K562 (cell line): ENCODE measurements around the gene FRG1. TPM values are rescaled to one million over a fixed set of nuclear protein-coding genes. Genes with fewer than 3 reads are reported as not detected.

ENCODE experiments used
- BACH1 ChIP-seq: fragments of 200-800 bp; sonication (Bioruptor generic); IDR thresholded peaks from 2 replicates; pipeline ENCODE4 v1.6.1; 2016; ENCODE audit warnings: missing genetic modification characterization, missing compliant biosample characterization
- FOS ChIP-seq: IDR thresholded peaks from 3 replicates; pipeline ENCODE4 v1.6.1; 2011; ENCODE audit not compliant: insufficient read length; ENCODE audit errors: extremely low read depth
- NONO ChIP-seq, 2 experiments: fragments of 200-400 bp in 1 of 2; fragments of 450-650 bp in 1 of 2; formaldehyde crosslinking in 1 of 2; IDR thresholded peaks; 2 replicates each; pipeline ENCODE4 v1.6.1; 2017; ENCODE audit warnings: low read depth in 2 of 2, mild to moderate bottlenecking in 2 of 2, moderate library complexity in 2 of 2, low read length in 1 of 2
- SETDB1 ChIP-seq: IDR thresholded peaks from one replicate; pipeline ENCODE4 v1.6.1; 2012; ENCODE audit warnings: low read length, control low read depth, inconsistent platforms
- ZNF79 ChIP-seq: fragments of 250-450 bp; sonication (Bioruptor Pico); IDR thresholded peaks from 2 replicates; pipeline ENCODE4 v1.4.0; 2020; ENCODE audit warnings: low read depth, mild to moderate bottlenecking, moderate library complexity
- polyA plus RNA-seq, 8 experiments: library from polyadenylated mRNA; depleted of rRNA in 4 of 8; stranded (reverse) in 5 of 8; unstranded in 3 of 8; fragments of >200 nt; fragmentation: Nextera tagmentation in 2 of 8; fragmentation: Illumina TruSeq in 1 of 8; extraction: Ambion mirVana in 2 of 8; extraction: Trizol in 1 of 8; gene quantifications; 2 replicates each; pipeline versions ENCODE4 v1.2.1 to v1.2.3, GENCODE V29; 2011 to 2014; ENCODE audit warnings: inconsistent platforms in 1 of 8, missing spikeins in 1 of 8
- total RNA-seq, 7 experiments: library from RNA; depleted of rRNA in 6 of 7; stranded (reverse); fragments of >200 nt in 6 of 7; fragmentation: Illumina TruSeq in 2 of 7; extraction: Trizol in 2 of 7; gene quantifications; 2 replicates each; pipeline versions ENCODE4 v1.2.1 to v1.2.3, GENCODE V29; 2011 to 2021; ENCODE audit warnings: low replicate concordance in 1 of 7
- TF ChIP-seq, protein P1 (sequence below): fragments of 450-650 bp; IDR thresholded peaks from 2 replicates; pipeline ENCODE4 v1.6.1; 2016; ENCODE audit warnings: mild to moderate bottlenecking, moderate library complexity
- TF ChIP-seq, protein P2 (sequence below): fragments of 250-450 bp; sonication (Bioruptor Pico); IDR thresholded peaks from 2 replicates; pipeline ENCODE4 v1.4.0; 2020

Gene FRG1
- total and polyA plus RNA-seq, 9 of the 15 experiments (the other 6 are each of a cell fraction or from before 2014, with no cell fraction given) = 36.4 to 203 (median 112) TPM

DNA sequence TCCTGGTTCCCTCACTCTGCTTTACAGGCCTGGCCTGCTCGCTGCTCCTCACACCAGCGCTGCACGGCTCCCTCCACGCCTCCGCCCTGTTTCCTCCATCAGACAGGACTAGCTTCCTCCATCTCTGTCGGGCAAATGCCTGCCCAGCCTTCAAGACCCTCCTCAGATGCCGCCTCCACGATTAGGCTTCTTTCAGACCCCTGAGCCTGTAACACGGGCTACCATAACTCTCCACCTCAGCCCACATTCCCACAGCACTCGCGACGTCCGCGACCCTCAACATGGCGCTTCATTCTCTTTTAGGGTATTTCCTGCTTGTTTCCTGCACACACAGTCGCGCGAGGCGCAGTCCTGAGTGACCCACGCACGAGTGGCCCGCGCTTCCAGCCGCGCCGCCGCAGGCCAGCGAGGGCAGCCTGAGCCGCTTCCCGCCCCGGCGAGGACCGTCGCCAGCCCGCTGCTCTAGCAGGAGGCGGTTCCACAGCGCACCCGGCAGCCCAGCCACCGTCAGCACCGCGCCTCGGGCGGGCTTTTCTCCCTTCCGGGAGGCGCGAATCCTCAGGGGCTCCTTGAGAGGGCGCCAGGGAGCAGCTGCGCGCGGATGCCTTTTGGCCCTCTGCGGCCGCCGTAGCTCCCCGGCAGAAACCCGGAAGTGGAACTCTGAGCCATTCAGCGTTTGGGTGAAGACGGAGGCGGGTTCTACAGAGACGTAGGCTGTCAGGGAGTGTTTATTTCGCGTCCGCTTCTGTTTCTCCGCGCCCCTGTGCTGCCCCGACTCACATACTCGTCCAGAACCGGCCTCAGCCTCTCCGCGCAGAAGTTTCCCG, at the start of gene FRG1 (continued):
- TF ChIP-seq FOS (no peak), SETDB1 (no peak), ZNF79 (CRISPR knock-in tag) (no peak), BACH1 (tag) (no peak), NONO (IDR thresholded peaks at IDR 0.05; ENCODE audit: low read depth in 2 of 2, low read length in 1 of 2) (peak; percentile 69 to 88)
- TF ChIP-seq, protein P1, sequence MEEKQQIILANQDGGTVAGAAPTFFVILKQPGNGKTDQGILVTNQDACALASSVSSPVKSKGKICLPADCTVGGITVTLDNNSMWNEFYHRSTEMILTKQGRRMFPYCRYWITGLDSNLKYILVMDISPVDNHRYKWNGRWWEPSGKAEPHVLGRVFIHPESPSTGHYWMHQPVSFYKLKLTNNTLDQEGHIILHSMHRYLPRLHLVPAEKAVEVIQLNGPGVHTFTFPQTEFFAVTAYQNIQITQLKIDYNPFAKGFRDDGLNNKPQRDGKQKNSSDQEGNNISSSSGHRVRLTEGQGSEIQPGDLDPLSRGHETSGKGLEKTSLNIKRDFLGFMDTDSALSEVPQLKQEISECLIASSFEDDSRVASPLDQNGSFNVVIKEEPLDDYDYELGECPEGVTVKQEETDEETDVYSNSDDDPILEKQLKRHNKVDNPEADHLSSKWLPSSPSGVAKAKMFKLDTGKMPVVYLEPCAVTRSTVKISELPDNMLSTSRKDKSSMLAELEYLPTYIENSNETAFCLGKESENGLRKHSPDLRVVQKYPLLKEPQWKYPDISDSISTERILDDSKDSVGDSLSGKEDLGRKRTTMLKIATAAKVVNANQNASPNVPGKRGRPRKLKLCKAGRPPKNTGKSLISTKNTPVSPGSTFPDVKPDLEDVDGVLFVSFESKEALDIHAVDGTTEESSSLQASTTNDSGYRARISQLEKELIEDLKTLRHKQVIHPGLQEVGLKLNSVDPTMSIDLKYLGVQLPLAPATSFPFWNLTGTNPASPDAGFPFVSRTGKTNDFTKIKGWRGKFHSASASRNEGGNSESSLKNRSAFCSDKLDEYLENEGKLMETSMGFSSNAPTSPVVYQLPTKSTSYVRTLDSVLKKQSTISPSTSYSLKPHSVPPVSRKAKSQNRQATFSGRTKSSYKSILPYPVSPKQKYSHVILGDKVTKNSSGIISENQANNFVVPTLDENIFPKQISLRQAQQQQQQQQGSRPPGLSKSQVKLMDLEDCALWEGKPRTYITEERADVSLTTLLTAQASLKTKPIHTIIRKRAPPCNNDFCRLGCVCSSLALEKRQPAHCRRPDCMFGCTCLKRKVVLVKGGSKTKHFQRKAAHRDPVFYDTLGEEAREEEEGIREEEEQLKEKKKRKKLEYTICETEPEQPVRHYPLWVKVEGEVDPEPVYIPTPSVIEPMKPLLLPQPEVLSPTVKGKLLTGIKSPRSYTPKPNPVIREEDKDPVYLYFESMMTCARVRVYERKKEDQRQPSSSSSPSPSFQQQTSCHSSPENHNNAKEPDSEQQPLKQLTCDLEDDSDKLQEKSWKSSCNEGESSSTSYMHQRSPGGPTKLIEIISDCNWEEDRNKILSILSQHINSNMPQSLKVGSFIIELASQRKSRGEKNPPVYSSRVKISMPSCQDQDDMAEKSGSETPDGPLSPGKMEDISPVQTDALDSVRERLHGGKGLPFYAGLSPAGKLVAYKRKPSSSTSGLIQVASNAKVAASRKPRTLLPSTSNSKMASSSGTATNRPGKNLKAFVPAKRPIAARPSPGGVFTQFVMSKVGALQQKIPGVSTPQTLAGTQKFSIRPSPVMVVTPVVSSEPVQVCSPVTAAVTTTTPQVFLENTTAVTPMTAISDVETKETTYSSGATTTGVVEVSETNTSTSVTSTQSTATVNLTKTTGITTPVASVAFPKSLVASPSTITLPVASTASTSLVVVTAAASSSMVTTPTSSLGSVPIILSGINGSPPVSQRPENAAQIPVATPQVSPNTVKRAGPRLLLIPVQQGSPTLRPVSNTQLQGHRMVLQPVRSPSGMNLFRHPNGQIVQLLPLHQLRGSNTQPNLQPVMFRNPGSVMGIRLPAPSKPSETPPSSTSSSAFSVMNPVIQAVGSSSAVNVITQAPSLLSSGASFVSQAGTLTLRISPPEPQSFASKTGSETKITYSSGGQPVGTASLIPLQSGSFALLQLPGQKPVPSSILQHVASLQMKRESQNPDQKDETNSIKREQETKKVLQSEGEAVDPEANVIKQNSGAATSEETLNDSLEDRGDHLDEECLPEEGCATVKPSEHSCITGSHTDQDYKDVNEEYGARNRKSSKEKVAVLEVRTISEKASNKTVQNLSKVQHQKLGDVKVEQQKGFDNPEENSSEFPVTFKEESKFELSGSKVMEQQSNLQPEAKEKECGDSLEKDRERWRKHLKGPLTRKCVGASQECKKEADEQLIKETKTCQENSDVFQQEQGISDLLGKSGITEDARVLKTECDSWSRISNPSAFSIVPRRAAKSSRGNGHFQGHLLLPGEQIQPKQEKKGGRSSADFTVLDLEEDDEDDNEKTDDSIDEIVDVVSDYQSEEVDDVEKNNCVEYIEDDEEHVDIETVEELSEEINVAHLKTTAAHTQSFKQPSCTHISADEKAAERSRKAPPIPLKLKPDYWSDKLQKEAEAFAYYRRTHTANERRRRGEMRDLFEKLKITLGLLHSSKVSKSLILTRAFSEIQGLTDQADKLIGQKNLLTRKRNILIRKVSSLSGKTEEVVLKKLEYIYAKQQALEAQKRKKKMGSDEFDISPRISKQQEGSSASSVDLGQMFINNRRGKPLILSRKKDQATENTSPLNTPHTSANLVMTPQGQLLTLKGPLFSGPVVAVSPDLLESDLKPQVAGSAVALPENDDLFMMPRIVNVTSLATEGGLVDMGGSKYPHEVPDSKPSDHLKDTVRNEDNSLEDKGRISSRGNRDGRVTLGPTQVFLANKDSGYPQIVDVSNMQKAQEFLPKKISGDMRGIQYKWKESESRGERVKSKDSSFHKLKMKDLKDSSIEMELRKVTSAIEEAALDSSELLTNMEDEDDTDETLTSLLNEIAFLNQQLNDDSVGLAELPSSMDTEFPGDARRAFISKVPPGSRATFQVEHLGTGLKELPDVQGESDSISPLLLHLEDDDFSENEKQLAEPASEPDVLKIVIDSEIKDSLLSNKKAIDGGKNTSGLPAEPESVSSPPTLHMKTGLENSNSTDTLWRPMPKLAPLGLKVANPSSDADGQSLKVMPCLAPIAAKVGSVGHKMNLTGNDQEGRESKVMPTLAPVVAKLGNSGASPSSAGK = peak; percentile 97
- TF ChIP-seq, protein P2, sequence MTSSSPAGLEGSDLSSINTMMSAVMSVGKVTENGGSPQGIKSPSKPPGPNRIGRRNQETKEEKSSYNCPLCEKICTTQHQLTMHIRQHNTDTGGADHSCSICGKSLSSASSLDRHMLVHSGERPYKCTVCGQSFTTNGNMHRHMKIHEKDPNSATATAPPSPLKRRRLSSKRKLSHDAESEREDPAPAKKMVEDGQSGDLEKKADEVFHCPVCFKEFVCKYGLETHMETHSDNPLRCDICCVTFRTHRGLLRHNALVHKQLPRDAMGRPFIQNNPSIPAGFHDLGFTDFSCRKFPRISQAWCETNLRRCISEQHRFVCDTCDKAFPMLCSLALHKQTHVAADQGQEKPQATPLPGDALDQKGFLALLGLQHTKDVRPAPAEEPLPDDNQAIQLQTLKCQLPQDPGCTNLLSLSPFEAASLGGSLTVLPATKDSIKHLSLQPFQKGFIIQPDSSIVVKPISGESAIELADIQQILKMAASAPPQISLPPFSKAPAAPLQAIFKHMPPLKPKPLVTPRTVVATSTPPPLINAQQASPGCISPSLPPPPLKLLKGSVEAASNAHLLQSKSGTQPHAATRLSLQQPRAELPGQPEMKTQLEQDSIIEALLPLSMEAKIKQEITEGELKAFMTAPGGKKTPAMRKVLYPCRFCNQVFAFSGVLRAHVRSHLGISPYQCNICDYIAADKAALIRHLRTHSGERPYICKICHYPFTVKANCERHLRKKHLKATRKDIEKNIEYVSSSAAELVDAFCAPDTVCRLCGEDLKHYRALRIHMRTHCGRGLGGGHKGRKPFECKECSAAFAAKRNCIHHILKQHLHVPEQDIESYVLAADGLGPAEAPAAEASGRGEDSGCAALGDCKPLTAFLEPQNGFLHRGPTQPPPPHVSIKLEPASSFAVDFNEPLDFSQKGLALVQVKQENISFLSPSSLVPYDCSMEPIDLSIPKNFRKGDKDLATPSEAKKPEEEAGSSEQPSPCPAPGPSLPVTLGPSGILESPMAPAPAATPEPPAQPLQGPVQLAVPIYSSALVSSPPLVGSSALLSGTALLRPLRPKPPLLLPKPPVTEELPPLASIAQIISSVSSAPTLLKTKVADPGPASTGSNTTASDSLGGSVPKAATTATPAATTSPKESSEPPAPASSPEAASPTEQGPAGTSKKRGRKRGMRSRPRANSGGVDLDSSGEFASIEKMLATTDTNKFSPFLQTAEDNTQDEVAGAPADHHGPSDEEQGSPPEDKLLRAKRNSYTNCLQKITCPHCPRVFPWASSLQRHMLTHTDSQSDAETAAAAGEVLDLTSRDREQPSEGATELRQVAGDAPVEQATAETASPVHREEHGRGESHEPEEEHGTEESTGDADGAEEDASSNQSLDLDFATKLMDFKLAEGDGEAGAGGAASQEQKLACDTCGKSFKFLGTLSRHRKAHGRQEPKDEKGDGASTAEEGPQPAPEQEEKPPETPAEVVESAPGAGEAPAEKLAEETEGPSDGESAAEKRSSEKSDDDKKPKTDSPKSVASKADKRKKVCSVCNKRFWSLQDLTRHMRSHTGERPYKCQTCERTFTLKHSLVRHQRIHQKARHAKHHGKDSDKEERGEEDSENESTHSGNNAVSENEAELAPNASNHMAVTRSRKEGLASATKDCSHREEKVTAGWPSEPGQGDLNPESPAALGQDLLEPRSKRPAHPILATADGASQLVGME (CRISPR knock-in tag) = no peak
